Prostate gland (tissue), 2 donors: ENCODE results near the gene CNTNAP2.

ENCODE experiments used
- POLR2A ChIP-seq: fragments of 450-650 bp; IDR thresholded peaks from one replicate; pipeline ENCODE4 v1.6.1; 2016; ENCODE audit warnings: antibody characterized with exemption, mild to moderate bottlenecking
- POLR2AphosphoS5 ChIP-seq: sonication (generic); formaldehyde crosslinking; IDR thresholded peaks from one replicate; pipeline ENCODE4 v1.6.1; 2017; ENCODE audit warnings: antibody characterized with exemption
- TF ChIP-seq, protein P1 (sequence below), 4 experiments: fragments of 200-600 bp in 2 of 4; fragments of 450-650 bp in 2 of 4; sonication (generic) in 2 of 4; IDR thresholded peaks; 1 replicate in 3 of 4; 2 replicates in 1 of 4; pipeline ENCODE4 v1.5.1; 2016 to 2019; ENCODE audit warnings: antibody characterized with exemption in 4 of 4, mild to moderate bottlenecking in 2 of 4, moderate library complexity in 2 of 4

GRCh38 chr7:147911201-147911601, 1794.6 kb downstream of the CNTNAP2 start:
- TF ChIP-seq, protein P1, sequence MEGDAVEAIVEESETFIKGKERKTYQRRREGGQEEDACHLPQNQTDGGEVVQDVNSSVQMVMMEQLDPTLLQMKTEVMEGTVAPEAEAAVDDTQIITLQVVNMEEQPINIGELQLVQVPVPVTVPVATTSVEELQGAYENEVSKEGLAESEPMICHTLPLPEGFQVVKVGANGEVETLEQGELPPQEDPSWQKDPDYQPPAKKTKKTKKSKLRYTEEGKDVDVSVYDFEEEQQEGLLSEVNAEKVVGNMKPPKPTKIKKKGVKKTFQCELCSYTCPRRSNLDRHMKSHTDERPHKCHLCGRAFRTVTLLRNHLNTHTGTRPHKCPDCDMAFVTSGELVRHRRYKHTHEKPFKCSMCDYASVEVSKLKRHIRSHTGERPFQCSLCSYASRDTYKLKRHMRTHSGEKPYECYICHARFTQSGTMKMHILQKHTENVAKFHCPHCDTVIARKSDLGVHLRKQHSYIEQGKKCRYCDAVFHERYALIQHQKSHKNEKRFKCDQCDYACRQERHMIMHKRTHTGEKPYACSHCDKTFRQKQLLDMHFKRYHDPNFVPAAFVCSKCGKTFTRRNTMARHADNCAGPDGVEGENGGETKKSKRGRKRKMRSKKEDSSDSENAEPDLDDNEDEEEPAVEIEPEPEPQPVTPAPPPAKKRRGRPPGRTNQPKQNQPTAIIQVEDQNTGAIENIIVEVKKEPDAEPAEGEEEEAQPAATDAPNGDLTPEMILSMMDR (IDR thresholded peaks at IDR 0.05): no peak
- TF ChIP-seq POLR2A (no peak), POLR2AphosphoS5 (no peak)
